RWPE1 (cell line): ENCODE data around the gene RTEL1.
"Not testable (repeated sequence)": the region's sequence is repeated elsewhere in the genome, so short reads cannot be mapped to it uniquely, and the experiment has no call there.

Experiments
- CTCF ChIA-PET: fragments of 350-600 bp; sonication (Branson Sonifier 250); formaldehyde crosslinking; extraction: SDS; loops from one replicate; lab custom pipeline; 2021; lab: Yijun Ruan, JAX
- POLR2A ChIA-PET: fragments of 400-600 bp; formaldehyde crosslinking; extraction: SDS; loops from one replicate; lab custom pipeline; 2020; ENCODE audit warnings: antibody characterized with exemption; ENCODE audit not compliant: low non-redundant PET; lab: Yijun Ruan, JAX
- DNase-seq: peaks from one replicate; pipeline ENCODE4 v3.0.0; 2012; ENCODE audit warnings: low spot score
- H3K27ac ChIP-seq: fragments of 450-650 bp; 2 replicates; pipeline ENCODE4 v1.5.1; 2017
- CTCF ChIP-seq: fragments of 450-650 bp; conservative IDR thresholded peaks from 2 replicates; pipeline ENCODE4 v1.5.1; 2017; ENCODE audit warnings: low read depth, mild to moderate bottlenecking

The RTEL1 gene

GRCh38 chr20:63627129-63627750 is 30.9 kb upstream of the RTEL1 start:
- ChIA-PET CTCF (interaction anchor here (0.5 to 1.2 kb wide), 6 partner anchors 11 to 180 kb away, joined by 3 to 5 read pairs (median 3); no protein-coding TSS in a partner anchor), POLR2A (interaction anchor here (0.6 to 1.5 kb wide), 12 partner anchors 8 to 353 kb away, joined by 3 to 7 read pairs (median 3); partner anchors contain the start of genes PRPF6, PTK6 and RTEL1)
- peak overlapping the region; percentile 97 for H3K27ac ChIP-seq
- TF ChIP-seq CTCF: no peak
- DNase-seq: peak; percentile 99

GRCh38 chr20:63627751-63628245 is 30.3 kb upstream of the RTEL1 start:
- no peak for TF ChIP-seq CTCF
- CTCF ChIA-PET: interaction anchor here (0.5 to 1.2 kb wide), 3 partner anchors 11 to 90 kb away, joined by 3 to 5 read pairs (median 3); no protein-coding TSS in a partner anchor
- DNase-seq: no peak
- POLR2A ChIA-PET: interaction anchor here (0.6 to 1.5 kb wide), 6 partner anchors 16 to 353 kb away, joined by 3 to 11 read pairs (median 6); partner anchors contain the start of genes PRPF6 and RTEL1
- peak overlapping the region; percentile 97 for H3K27ac ChIP-seq

- ChIA-PET POLR2A (interaction anchor here (0.6 to 0.7 kb wide), 3 partner anchors 16 to 92 kb away, joined by 4 to 11 read pairs (median 10); no protein-coding TSS in a partner anchor), CTCF (interaction anchor here (1.2 kb wide), 1 partner anchor 90 kb away, joined by 5 read pairs; no protein-coding TSS in a partner anchor)
- peak overlapping the region; percentile 97 for H3K27ac ChIP-seq
- peak; percentile 90 for DNase-seq
- TF ChIP-seq CTCF: no peak
Measured at GRCh38 chr20:63628246-63628975, 29.7 kb upstream of the RTEL1 start.

- H3K27ac ChIP-seq, POLR2A ChIA-PET, DNase-seq: not testable (repeated sequence)
- CTCF ChIA-PET: interaction anchor here (1.5 kb wide), 1 partner anchor 92 kb away, joined by 7 read pairs; no protein-coding TSS in a partner anchor
Measured at GRCh38 chr20:63630956-63631355, 27.2 kb upstream of the RTEL1 start.

- POLR2A ChIA-PET, H3K27ac ChIP-seq, DNase-seq: not testable (repeated sequence)
- CTCF ChIA-PET: interaction anchor here (0.7 to 1.5 kb wide), 2 partner anchors 36 to 93 kb away, joined by 3 to 7 read pairs; no protein-coding TSS in a partner anchor
Measured at GRCh38 chr20:63631426-63631825, 26.7 kb upstream of the RTEL1 start.

- TF ChIP-seq CTCF: no peak
- ChIA-PET POLR2A (interaction anchor here (0.6 kb wide), 1 partner anchor 46 kb away, joined by 4 read pairs; no protein-coding TSS in a partner anchor), CTCF (interaction anchor here (0.6 to 0.8 kb wide), 2 partner anchors 15 to 63 kb away, joined by 3 to 4 read pairs; partner anchors contain the start of gene TNFRSF6B)
- no peak for DNase-seq
- H3K27ac ChIP-seq: no peak overlapping the region
Measured at GRCh38 chr20:63633732-63634131, 24.4 kb upstream of the RTEL1 start.
